GM20431 (cell line): ENCODE data around the gene UXS1.

ENCODE experiments used
- in situ Hi-C: fragments of 300-500 bp; cut with MseI, MboI; formaldehyde crosslinking; loops from one replicate; pipeline ENCODE4 v1.15.0; 2020; ENCODE audit warnings: low sequenced_read_pairs; ENCODE audit not compliant: unreplicated experiment

Gene UXS1

GRCh38 chr2:106165029-106165428, 29.1 kb downstream of the UXS1 start:
- in situ Hi-C loops = no loop called here

- in situ Hi-C loops = no loop called here
Observed at GRCh38 chr2:106163948-106164545, 30.1 kb downstream of the UXS1 start.

- in situ Hi-C loops = no loop called here
Observed at GRCh38 chr2:106161938-106162820, 31.9 kb downstream of the UXS1 start.

GRCh38 chr2:106161341-106161740, 32.8 kb downstream of the UXS1 start:
- in situ Hi-C loops = no loop called here

GRCh38 chr2:106160786-106161261, 33.3 kb downstream of the UXS1 start:
- in situ Hi-C loops = no loop called here

- in situ Hi-C loops = no loop called here
Observed at GRCh38 chr2:106159866-106160785, 34.0 kb downstream of the UXS1 start.

- in situ Hi-C loops = no loop called here
Observed at GRCh38 chr2:106158871-106159270, 35.2 kb downstream of the UXS1 start.

- in situ Hi-C loops = no loop called here
Observed at GRCh38 chr2:106158131-106158530, 36.0 kb downstream of the UXS1 start.

- in situ Hi-C loops = no loop called here
Observed at GRCh38 chr2:106157416-106157815, 36.7 kb downstream of the UXS1 start.

- in situ Hi-C loops = no loop called here
Observed at GRCh38 chr2:106156305-106157296, 37.5 kb downstream of the UXS1 start.

GRCh38 chr2:106153781-106154180, 40.3 kb downstream of the UXS1 start:
- in situ Hi-C loops = no loop called here

- in situ Hi-C loops = no loop called here
Observed at GRCh38 chr2:106147665-106148064, 46.4 kb downstream of the UXS1 start.

GRCh38 chr2:106147159-106147558, 46.9 kb downstream of the UXS1 start:
- in situ Hi-C loops = no loop called here

GRCh38 chr2:106144621-106145331, 49.3 kb downstream of the UXS1 start:
- in situ Hi-C loops = no loop called here

- in situ Hi-C loops = no loop called here
Observed at GRCh38 chr2:106143495-106144215, 50.4 kb downstream of the UXS1 start.

GRCh38 chr2:106142683-106143082, 51.4 kb downstream of the UXS1 start:
- in situ Hi-C loops = no loop called here

- in situ Hi-C loops = no loop called here
Observed at GRCh38 chr2:106140913-106141312, 53.2 kb downstream of the UXS1 start.

GRCh38 chr2:106140113-106140512, 54.0 kb downstream of the UXS1 start:
- in situ Hi-C loops = no loop called here
